ENCODE results near the gene ARRDC1.
"Not testable (repeated sequence)": the region's sequence is repeated elsewhere in the genome, so short reads cannot be mapped to it uniquely, and the experiment has no call there.

The ARRDC1 gene

GRCh38 chr9:137605121-137606004, at the start of gene ARRDC1:
TSS of gene ARRDC1 (plus strand) at chr9:137605686. CDS start at chr9:137605718, 32 bp downstream.
- DNase-seq (ENCODE audit: low spot score): peak; percentile 97

GRCh38 chr9:137556069-137556838, 49.2 kb upstream of the ARRDC1 start:
- DNase-seq (ENCODE audit: low spot score): no peak

GRCh38 chr9:137558127-137558526, 47.4 kb upstream of the ARRDC1 start:
- DNase-seq (ENCODE audit: low spot score): no peak

GRCh38 chr9:137564134-137564533, 41.4 kb upstream of the ARRDC1 start:
- no peak for DNase-seq (ENCODE audit: low spot score)

- DNase-seq (ENCODE audit: low spot score): no peak
Measured at GRCh38 chr9:137564817-137565411, 40.6 kb upstream of the ARRDC1 start.

GRCh38 chr9:137568445-137568844, 37.0 kb upstream of the ARRDC1 start:
- DNase-seq (ENCODE audit: low spot score): not testable (repeated sequence)

GRCh38 chr9:137569609-137570203, 35.8 kb upstream of the ARRDC1 start:
- no peak for DNase-seq (ENCODE audit: low spot score)

- no peak for DNase-seq (ENCODE audit: low spot score)
Measured at GRCh38 chr9:137570566-137570965, 34.9 kb upstream of the ARRDC1 start.

- no peak for DNase-seq (ENCODE audit: low spot score)
Measured at GRCh38 chr9:137574192-137574591, 31.3 kb upstream of the ARRDC1 start.

GRCh38 chr9:137575364-137575715, 30.1 kb upstream of the ARRDC1 start:
- no peak for DNase-seq (ENCODE audit: low spot score)

GRCh38 chr9:137575716-137576411, 29.6 kb upstream of the ARRDC1 start:
- no peak for DNase-seq (ENCODE audit: low spot score)

- peak; percentile 95 for DNase-seq (ENCODE audit: low spot score)
Measured at GRCh38 chr9:137578518-137579258, 26.8 kb upstream of the ARRDC1 start, which contains the start of gene DPH7. TSS of gene DPH7 (minus strand) at chr9:137578925. CDS start at chr9:137578777, 148 bp downstream.

GRCh38 chr9:137579259-137579604, 26.3 kb upstream of the ARRDC1 start:
- DNase-seq (ENCODE audit: low spot score): no peak

- no peak for DNase-seq (ENCODE audit: low spot score)
Measured at GRCh38 chr9:137580209-137580953, 25.1 kb upstream of the ARRDC1 start.

- DNase-seq (ENCODE audit: low spot score): no peak
Measured at GRCh38 chr9:137580954-137581322, 24.5 kb upstream of the ARRDC1 start.

GRCh38 chr9:137581361-137582285, 23.9 kb upstream of the ARRDC1 start:
- no peak for DNase-seq (ENCODE audit: low spot score)

GRCh38 chr9:137582286-137582860, 23.1 kb upstream of the ARRDC1 start:
- DNase-seq (ENCODE audit: low spot score): no peak

GRCh38 chr9:137583347-137583746, 22.1 kb upstream of the ARRDC1 start:
- DNase-seq (ENCODE audit: low spot score): no peak

GRCh38 chr9:137583957-137584356, 21.5 kb upstream of the ARRDC1 start:
- no peak for DNase-seq (ENCODE audit: low spot score)
